ENCODE data around the gene PURA.

The PURA gene

DNA sequence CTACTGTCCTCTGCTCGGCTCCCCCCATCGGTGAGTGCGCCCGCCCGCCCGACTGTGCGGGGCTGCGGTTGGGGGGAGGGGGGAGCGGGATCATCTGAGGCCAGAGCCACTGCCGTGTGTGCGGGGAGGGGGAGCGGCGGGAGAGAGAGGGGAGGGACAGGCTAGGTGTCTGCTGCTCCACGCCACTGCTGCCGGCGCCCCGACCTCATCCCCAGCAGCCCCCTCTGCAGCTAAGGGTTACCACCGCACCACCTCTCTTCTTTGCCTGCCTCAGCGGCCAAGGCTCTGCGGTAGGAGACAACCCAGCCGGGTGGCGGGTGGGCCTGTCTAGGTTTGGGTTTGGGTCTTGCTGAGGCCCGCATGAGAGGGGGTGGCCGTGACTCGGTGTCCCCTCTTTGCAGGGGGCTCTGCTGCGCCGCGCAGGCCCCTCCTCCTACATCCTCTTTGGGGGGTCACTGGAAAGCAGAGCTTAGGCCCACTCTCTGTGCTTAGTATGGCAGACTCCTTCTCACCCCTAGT, 670 bp upstream of the PURA start:
- no peak for DNase-seq (ENCODE audit: low read depth in 2 of 2)
- H3K4me3 ChIP-seq (replicated peaks in 1 of 2; ENCODE audit: low read depth in 2 of 2, low read length in 2 of 2) = peak overlapping the region; percentile 69 to 70
- TF ChIP-seq, protein P1, sequence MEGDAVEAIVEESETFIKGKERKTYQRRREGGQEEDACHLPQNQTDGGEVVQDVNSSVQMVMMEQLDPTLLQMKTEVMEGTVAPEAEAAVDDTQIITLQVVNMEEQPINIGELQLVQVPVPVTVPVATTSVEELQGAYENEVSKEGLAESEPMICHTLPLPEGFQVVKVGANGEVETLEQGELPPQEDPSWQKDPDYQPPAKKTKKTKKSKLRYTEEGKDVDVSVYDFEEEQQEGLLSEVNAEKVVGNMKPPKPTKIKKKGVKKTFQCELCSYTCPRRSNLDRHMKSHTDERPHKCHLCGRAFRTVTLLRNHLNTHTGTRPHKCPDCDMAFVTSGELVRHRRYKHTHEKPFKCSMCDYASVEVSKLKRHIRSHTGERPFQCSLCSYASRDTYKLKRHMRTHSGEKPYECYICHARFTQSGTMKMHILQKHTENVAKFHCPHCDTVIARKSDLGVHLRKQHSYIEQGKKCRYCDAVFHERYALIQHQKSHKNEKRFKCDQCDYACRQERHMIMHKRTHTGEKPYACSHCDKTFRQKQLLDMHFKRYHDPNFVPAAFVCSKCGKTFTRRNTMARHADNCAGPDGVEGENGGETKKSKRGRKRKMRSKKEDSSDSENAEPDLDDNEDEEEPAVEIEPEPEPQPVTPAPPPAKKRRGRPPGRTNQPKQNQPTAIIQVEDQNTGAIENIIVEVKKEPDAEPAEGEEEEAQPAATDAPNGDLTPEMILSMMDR (IDR thresholded peaks at IDR 0.05; ENCODE audit: low read depth, low read length) = no peak

DNA sequence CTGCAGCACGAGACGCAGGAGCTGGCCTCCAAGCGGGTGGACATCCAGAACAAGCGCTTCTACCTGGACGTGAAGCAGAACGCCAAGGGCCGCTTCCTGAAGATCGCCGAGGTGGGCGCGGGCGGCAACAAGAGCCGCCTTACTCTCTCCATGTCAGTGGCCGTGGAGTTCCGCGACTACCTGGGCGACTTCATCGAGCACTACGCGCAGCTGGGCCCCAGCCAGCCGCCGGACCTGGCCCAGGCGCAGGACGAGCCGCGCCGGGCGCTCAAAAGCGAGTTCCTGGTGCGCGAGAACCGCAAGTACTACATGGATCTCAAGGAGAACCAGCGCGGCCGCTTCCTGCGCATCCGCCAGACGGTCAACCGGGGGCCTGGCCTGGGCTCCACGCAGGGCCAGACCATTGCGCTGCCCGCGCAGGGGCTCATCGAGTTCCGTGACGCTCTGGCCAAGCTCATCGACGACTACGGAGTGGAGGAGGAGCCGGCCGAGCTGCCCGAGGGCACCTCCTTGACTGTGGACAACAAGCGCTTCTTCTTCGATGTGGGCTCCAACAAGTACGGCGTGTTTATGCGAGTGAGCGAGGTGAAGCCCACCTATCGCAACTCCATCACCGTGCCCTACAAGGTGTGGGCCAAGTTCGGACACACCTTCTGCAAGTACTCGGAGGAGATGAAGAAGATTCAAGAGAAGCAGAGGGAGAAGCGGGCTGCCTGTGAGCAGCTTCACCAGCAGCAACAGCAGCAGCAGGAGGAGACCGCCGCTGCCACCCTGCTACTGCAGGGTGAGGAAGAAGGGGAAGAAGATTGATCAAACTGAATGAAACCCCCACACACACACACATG, 654 bp downstream of the PURA start:
- peak; percentile 67 to 69 for DNase-seq (ENCODE audit: low read depth in 2 of 2)
- TF ChIP-seq, protein P1 (IDR thresholded peaks at IDR 0.05; ENCODE audit: low read depth, low read length) = no peak

GRCh38 chr5:140115186-140115500, 1.2 kb downstream of the PURA start:
- DNase-seq (ENCODE audit: low read depth in 2 of 2) = no peak
- peak overlapping the region; percentile 69 for H3K4me3 ChIP-seq (replicated peaks in 1 of 2; ENCODE audit: low read depth in 2 of 2, low read length in 2 of 2)
- TF ChIP-seq, protein P1 (IDR thresholded peaks at IDR 0.05; ENCODE audit: low read depth, low read length) = no peak

More for the DNA sequence above, 654 bp downstream of the PURA start:
- H3K4me3 ChIP-seq (replicated peaks in 1 of 2; ENCODE audit: low read depth in 2 of 2, low read length in 2 of 2) = peak overlapping the region; percentile 69

GRCh38 chr5:140116716-140117115, 2.8 kb downstream of the PURA start:
- H3K4me3 ChIP-seq (replicated peaks in 1 of 2; ENCODE audit: low read depth in 2 of 2, low read length in 2 of 2) = no peak overlapping the region
- TF ChIP-seq, protein P1 (IDR thresholded peaks at IDR 0.05; ENCODE audit: low read depth, low read length) = no peak
- DNase-seq (ENCODE audit: low read depth in 2 of 2) = no peak

- TF ChIP-seq, protein P1 (IDR thresholded peaks at IDR 0.05; ENCODE audit: low read depth, low read length) = no peak
- H3K4me3 ChIP-seq (replicated peaks in 1 of 2; ENCODE audit: low read depth in 2 of 2, low read length in 2 of 2) = no peak overlapping the region
- no peak for DNase-seq (ENCODE audit: low read depth in 2 of 2)
These were observed 3.6 kb downstream of the PURA start for GRCh38 chr5:140117523-140117922.

- peak in 1 of 2 donors; percentile 19 for DNase-seq (ENCODE audit: low read depth in 2 of 2)
- no peak overlapping the region for H3K4me3 ChIP-seq (replicated peaks in 1 of 2; ENCODE audit: low read depth in 2 of 2, low read length in 2 of 2)
- TF ChIP-seq, protein P1 (IDR thresholded peaks at IDR 0.05; ENCODE audit: low read depth, low read length) = no peak
These were observed 4.5 kb downstream of the PURA start for GRCh38 chr5:140118302-140118936.

All from cardiac fibroblast (primary cell).